Activated T-helper 2 cell treated with anti-CD3 and anti-CD28 coated beads, Interferon-gamma antibody, Interleukin-2, Interleukin-4, amounts not matched to agents 10 μg/mL and 5 μg/mL and 100 μg/mL, durations not matched to agents 14 hours and 24 hours and 36 hours (primary cell): ENCODE results near the gene RHBDF2. TPM values are rescaled to one million over a fixed set of nuclear protein-coding genes. Genes with fewer than 3 reads are reported as not detected.
"Not testable (repeated sequence)": the region's sequence is repeated elsewhere in the genome, so short reads cannot be mapped to it uniquely, and the experiment has no call there.

ENCODE experiments used
- DNase-seq: peaks from one replicate; pipeline ENCODE4 v3.0.0; 2021; ENCODE audit warnings: low spot score
- H3K27ac Mint-ChIP-seq: one replicate; pipeline ENCODE4 v1.8.0; 2021; ENCODE audit warnings: mixed read lengths
- H3K27me3 Mint-ChIP-seq: one replicate; pipeline ENCODE4 v1.8.0; 2021; ENCODE audit warnings: low read depth, mixed read lengths
- H3K36me3 Mint-ChIP-seq: one replicate; pipeline ENCODE4 v1.8.0; 2021; ENCODE audit warnings: low read depth, mixed read lengths
- H3K4me1 Mint-ChIP-seq: one replicate; pipeline ENCODE4 v1.8.0; 2021; ENCODE audit warnings: low read depth, mixed read lengths
- H3K4me3 Mint-ChIP-seq: one replicate; pipeline ENCODE4 v1.8.0; 2021; ENCODE audit warnings: low read depth, mild to moderate bottlenecking, moderate library complexity, mixed read lengths
- H3K9me3 Mint-ChIP-seq: one replicate; pipeline ENCODE4 v1.8.0; 2021; ENCODE audit warnings: mixed read lengths
- intact Hi-C: fragments of 100-400 bp; cut with micrococcal nuclease; formaldehyde crosslinking; loops from one replicate; pipeline ENCODE4 v1.15.1; 2023
- total RNA-seq: library from RNA; stranded (reverse); gene quantifications from 2 replicates; pipeline ENCODE4 v1.2.3, GENCODE V29; 2022

RHBDF2 gene
- total RNA-seq, 1 donor from 2014 or later, result 45.3 TPM

DNA sequence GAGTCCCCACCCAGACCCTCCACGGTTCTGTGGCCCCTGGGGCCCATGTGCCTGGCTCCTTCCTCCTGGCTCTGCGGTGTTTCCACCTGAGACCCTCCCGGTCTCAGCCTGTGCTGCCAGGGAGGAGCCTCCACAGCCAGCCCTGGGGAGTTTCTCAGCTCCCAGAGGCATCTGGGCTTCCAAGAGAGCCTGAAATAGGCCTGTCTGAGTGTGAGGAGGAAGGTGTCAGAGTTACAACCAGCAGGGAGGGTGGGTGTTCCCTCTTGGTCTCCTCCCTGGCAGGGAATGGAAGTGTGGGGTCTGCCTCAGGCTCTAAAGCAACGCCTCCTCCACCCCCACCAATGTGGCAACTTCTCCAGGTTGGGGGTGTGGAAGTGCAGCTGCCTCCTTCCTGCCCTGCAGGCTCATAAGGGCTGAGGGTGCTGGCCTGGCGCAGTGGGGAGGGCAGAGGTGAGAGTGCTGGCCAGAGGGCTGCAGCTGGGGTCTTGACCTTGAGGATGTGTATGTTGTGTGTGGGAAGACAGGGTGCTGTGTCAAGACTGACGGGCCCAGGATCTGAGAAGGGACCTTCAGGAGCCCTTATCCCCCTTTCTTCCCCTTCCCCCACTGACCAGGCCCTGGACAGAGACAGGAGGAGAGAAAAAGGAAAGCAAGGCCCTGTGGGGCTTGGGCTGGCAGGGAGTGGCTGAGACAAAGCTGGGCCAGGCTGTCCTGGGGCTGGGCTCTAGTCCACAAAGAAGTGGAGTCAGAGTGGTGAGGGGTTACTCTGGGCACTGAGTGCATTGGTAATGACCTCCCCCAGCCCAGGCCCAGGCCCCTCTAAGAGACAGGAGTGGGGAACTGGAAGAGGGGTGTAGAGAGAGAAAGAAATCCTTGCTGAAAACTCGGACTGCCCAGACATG is 33.9 kb upstream of the RHBDF2 start:
- Mint-ChIP-seq H3K36me3 (no peaks in the 10 kb centered on the region), H3K4me1 (no peaks in the 10 kb centered on the region), H3K9me3 (no peaks in the 10 kb centered on the region), H3K4me3 (no peak overlapping the region), H3K27ac (no peak overlapping the region), H3K27me3 (peaks cover 43% of the 10 kb centered on the region)
- intact Hi-C loops, result no loop called here
- DNase-seq, result no peak

DNA sequence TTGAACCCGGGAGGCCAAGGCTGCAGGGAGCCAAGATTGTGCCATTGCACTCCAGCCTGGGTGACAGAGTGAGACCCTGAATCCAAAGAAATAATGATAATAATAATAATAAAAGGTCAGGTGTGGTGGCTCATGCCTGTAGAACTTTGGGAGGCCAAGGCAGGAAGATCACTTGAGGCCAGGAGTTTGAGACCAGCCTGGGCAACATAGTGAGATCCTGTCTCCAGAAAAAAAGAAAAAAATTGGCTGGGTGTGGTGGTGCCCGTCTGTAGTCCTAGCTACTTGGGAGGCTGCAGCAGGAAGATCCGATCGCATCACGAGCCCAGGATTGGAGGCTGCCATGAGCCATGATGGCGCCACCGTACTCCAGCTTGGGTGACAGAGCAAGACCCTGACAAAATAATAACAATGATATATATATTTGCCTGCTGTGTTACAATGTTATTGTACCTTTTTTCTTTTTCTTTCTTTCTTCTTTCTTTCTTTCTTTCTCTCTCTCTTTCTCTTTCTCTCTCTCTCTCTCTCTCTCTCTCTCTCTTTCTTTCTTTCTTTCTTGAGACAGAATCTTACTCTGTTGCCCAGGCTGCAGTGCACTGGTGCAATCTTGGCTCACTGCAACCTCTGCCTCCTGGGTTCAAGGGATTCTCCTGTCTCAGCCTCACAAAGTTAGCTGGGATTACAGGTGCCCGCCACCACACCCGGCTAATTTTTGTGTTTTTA is 32.6 kb upstream of the RHBDF2 start:
- DNase-seq, intact Hi-C loops, H3K4me1 Mint-ChIP-seq, H3K36me3 Mint-ChIP-seq, H3K9me3 Mint-ChIP-seq, H3K4me3 Mint-ChIP-seq, H3K27ac Mint-ChIP-seq: not testable (repeated sequence)
- H3K27me3 Mint-ChIP-seq, result peaks cover 33% of the 10 kb centered on the region

DNA sequence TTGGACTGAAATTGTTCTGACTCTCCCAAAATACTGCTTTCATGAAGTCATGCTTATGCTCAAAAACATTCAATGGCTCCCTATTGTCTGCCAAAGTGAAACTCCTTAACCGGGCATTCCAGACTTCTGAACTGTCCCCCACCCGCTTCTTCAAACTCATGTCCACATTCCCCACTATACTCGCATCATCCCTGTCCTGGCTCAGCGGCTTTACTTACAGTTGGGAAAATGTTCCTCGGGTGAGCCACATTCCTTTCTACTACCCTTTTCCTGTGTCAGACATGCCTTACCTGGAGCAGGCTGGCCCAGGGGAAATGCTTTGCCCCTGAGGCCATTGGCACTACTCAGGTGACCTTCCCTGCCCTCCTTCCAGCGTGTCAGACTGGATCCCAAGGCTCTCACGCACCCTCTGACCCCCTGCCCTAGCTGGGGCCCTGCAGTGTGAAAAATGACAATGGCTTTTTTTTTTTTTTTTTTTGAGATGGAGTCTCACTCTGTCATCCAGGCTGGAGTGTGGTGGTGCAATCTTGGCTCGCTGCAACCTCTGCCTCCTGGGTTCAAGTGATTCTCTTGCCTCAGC is 30.9 kb upstream of the RHBDF2 start:
- no peak overlapping the region for H3K4me3 Mint-ChIP-seq
- no peaks in the 10 kb centered on the region for H3K36me3 Mint-ChIP-seq
- intact Hi-C loops, result no loop called here
- H3K27me3 Mint-ChIP-seq, result peaks cover 29% of the 10 kb centered on the region
- H3K27ac Mint-ChIP-seq, result no peak overlapping the region
- no peaks in the 10 kb centered on the region for H3K9me3 Mint-ChIP-seq
- no peaks in the 10 kb centered on the region for H3K4me1 Mint-ChIP-seq
- no peak for DNase-seq

DNA sequence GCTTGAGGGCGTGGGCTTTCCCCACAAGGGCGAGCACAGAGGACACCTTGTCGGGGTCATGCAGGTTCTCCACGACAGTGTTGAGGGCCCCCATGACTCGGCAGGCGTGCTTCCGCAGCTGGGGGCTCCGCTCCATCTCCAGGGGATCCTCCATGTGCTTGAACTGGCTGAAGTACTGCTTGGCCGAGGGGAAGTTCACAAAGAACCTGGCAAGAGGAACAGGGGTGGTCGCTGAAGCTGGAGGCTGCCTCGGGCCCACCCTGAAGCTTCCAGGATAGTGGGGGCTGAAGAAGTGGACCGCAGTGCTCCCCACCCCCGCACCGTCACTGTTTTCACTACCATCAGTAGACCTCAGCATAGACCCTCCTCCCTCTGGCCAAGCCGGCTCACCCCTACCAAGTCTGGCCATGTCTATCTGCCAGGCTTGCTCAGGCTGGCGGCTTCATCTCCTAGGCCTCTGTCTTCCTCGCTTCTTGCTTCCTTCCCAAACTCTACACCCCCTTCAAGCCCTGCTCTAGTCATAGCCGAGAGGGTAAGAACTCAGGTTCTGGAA is 30.3 kb upstream of the RHBDF2 start:
- H3K27ac Mint-ChIP-seq, result no peak overlapping the region
- peaks cover 26% of the 10 kb centered on the region for H3K27me3 Mint-ChIP-seq
- intact Hi-C loops, result no loop called here
- H3K4me1 Mint-ChIP-seq, result no peaks in the 10 kb centered on the region
- no peaks in the 10 kb centered on the region for H3K9me3 Mint-ChIP-seq
- H3K4me3 Mint-ChIP-seq, result no peak overlapping the region
- DNase-seq, result no peak
- H3K36me3 Mint-ChIP-seq, result no peaks in the 10 kb centered on the region

DNA sequence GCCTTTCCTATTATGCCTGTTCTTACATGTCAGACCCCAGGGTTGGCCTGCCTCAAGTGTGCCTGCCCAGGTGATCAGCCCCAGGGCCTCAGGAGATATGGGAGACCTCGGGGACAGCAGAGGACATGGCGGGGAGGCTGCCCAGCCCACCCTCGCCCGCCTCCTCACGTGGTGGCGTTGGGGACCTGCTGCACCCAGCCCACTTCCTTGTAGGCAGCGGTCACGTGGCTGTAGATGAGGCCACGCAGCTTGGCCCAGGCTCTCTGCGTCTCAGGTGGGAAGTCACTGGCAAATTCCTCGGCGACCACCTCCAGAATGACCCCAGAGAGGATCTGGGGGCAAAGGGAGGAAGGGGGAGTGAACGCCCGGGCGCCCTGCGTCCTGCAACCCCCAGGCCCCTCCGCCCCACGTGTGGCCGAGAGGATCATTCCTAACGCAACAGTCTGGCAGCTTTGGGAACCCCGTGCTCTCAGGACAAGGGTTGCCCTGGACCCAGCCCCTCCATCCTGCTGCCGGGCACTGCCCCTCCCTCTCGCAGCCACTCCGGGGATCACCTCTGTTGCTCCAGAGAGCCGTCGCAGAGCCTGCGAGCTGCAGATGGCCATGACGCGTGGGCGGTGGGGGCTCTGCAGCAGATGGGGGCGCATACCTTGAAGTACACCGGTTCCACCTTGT is 29.7 kb upstream of the RHBDF2 start:
- H3K27me3 Mint-ChIP-seq, result peaks cover 21% of the 10 kb centered on the region
- no peaks in the 10 kb centered on the region for H3K36me3 Mint-ChIP-seq
- no peaks in the 10 kb centered on the region for H3K9me3 Mint-ChIP-seq
- no peak overlapping the region for H3K27ac Mint-ChIP-seq
- DNase-seq, result no peak
- H3K4me1 Mint-ChIP-seq, result no peaks in the 10 kb centered on the region
- H3K4me3 Mint-ChIP-seq, result no peak overlapping the region
- intact Hi-C loops, result no loop called here

DNA sequence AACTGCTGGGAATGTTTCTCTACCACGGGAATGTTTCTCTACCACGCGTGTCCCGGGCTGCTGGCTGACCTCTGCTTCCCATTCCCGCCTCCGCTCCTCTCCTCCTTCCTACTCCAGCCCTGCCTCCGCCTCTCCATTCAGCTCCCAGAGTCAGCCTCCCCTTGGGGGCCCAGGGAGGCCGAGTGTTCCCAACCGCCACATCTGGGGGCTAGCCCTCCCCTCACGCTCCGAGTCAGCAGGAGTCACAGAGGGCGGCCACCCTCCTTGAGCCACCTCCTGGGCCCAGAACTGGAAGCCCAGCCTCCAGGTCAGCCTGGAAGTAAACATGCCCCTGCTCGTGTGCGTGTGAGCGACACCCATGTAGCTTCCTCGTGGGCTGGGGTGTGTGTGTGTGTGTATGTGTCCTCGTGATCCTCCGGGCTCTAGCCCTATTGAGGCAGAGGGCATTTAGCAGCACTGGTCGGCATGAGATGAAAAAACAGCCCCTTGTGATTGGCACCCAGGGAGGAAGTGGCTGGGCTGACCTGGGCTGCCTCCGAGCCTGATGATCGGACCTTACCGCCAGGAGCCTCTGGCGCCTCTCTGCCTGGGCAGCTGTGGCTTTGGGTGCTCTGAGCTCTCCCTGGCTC is 29.0 kb upstream of the RHBDF2 start:
- Mint-ChIP-seq H3K4me1 (no peaks in the 10 kb centered on the region), H3K27ac (no peak overlapping the region), H3K4me3 (no peak overlapping the region), H3K9me3 (no peaks in the 10 kb centered on the region), H3K27me3 (peaks cover 17% of the 10 kb centered on the region), H3K36me3 (no peaks in the 10 kb centered on the region)
- intact Hi-C loops, result no loop called here
- DNase-seq, result no peak

DNA sequence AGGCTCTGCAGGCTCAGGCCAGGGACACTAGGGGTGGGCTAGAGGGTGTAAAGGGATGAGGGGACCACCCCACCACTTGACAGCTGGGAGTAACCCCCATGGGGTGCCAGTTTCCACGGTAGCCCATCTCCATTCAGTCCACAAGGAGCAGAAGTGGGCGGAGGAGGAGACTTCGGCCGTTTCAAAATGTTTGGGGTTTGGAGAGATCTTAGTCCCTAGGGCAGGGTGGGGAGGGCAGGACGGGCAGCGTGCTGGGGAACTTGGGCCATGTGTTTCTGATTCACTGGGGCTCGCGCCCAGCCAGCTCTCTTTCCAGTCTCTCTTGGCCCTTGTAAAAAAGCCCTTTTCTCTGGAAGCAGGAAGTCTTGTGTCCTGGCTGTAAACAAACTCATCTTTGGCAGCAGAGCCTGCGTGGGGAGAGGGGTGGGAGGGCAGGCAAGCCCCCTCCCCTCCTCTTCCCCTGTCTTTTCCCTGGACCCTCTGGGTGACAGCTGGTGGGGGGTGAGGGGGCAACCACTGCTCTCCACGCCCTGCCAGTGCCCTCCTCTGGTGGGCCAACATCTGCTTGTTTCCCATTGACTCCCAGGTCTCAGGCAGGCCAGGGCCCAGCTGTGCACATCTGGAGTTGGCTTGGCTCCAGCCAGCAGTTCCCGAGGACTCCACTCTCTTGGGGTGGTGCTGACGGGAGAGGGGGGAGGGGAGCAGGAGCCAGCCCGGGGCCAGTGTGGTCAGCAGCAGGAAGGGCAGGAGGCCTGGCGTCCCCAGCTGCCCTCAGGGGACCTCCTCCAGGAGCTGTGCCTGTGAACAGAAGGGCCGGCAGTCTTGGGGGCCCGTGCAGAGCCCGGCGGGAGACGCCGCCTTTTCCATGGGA is 28.2 kb upstream of the RHBDF2 start:
- Mint-ChIP-seq H3K4me3 (no peak overlapping the region), H3K9me3 (no peaks in the 10 kb centered on the region), H3K36me3 (no peaks in the 10 kb centered on the region), H3K4me1 (no peaks in the 10 kb centered on the region), H3K27me3 (peaks cover 11% of the 10 kb centered on the region), H3K27ac (no peak overlapping the region)
- intact Hi-C loops, result no loop called here
- no peak for DNase-seq

DNA sequence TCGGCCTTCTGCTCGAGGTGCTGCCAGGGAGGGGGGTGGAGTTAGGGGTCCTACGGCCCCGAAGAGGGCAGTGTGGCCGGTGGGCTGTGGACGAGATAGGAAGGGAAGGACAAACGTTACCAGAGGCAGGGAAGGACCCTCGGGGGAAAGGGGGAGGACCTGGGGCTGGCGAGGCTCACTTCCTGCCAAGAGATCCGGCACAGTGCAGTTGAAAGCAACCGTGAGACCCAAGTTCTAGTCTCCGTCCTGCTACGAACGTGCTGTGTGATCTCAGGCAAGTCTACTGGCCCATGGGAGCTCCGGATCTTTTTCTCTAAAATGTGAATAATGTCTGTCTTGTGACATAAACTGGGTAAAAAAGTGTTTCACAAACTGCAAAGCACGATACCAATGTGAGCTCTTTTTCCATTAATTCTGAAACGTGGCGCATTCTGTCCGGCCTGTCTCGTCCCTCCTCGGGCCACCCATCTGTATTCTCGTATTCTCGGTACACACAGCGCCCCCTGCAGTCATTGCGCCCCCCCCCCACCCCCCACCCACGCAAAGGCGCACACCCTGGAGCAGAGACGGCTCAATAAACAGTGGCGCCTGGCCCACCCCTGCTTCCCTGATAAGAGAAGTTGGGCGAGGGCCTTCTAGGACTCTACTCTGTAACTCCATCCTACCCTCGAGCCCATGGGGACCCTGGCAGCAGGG is 27.5 kb upstream of the RHBDF2 start:
- H3K4me3 Mint-ChIP-seq, result no peak overlapping the region
- H3K27me3 Mint-ChIP-seq, result peaks cover 9% of the 10 kb centered on the region
- no peaks in the 10 kb centered on the region for H3K36me3 Mint-ChIP-seq
- H3K4me1 Mint-ChIP-seq, result no peaks in the 10 kb centered on the region
- no peak for DNase-seq
- no peaks in the 10 kb centered on the region for H3K9me3 Mint-ChIP-seq
- intact Hi-C loops, result no loop called here
- no peak overlapping the region for H3K27ac Mint-ChIP-seq

DNA sequence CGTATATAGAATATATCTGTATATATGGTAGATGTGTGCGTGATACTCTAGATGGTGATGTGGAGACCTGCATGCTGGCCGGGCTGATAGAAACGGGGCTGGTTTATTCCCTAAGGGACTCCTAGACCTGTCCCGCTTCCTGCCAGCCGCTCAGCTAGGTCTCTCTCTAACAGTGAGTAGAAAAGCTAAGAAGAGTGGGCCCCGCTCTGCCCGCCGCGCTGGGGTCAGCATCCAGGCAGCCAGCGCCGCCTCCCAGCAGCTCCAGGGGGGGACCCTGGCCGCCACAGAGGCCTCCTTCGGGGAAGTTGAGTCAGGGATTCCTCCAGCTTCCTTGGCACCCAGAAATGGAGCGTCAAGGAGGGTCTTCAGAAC is 26.9 kb upstream of the RHBDF2 start:
- DNase-seq, result no peak
- Mint-ChIP-seq H3K36me3 (no peaks in the 10 kb centered on the region), H3K27ac (no peak overlapping the region), H3K27me3 (peaks cover 10% of the 10 kb centered on the region), H3K4me3 (no peak overlapping the region), H3K4me1 (peaks cover 3% of the 10 kb centered on the region), H3K9me3 (no peaks in the 10 kb centered on the region)
- intact Hi-C loops, result no loop called here

DNA sequence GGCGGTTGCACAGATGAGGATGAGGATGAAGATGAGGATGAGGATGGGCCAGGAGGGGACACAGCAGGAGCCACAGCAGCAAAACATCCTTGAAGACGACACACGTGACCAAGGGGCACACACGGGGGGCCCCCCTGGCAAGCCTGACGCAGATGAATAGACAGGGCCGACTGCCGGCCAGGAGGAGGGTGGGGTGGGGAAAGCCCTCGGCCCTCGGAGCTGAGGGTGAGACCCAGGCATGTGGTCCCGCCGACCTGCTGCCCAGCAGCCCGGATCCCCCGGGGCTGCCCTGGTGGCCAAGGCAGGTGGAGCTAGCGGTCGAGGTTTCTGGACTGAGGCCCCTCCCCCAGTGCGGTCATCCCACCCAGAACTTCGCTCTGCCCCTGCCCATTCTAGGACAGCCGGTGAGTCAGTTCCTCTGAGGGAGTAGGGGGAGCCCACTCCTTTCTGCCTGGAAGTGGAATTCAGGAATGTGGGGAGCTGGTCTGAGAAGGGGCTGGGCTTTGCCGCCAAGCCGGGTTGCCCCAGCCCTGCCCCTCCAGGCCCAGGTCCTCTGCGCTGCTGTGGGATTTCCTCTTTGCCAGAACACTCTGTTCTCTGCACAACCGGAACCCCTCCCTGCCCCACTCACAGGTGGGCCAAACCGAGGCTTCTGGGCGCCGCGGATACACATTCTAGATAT is 26.3 kb upstream of the RHBDF2 start:
- no peak overlapping the region for H3K27ac Mint-ChIP-seq
- H3K36me3 Mint-ChIP-seq, result no peaks in the 10 kb centered on the region
- peaks cover 11% of the 10 kb centered on the region for H3K27me3 Mint-ChIP-seq
- H3K4me1 Mint-ChIP-seq, result peaks cover 6% of the 10 kb centered on the region
- no peak for DNase-seq
- intact Hi-C loops, result no loop called here
- no peaks in the 10 kb centered on the region for H3K9me3 Mint-ChIP-seq
- no peak overlapping the region for H3K4me3 Mint-ChIP-seq

DNA sequence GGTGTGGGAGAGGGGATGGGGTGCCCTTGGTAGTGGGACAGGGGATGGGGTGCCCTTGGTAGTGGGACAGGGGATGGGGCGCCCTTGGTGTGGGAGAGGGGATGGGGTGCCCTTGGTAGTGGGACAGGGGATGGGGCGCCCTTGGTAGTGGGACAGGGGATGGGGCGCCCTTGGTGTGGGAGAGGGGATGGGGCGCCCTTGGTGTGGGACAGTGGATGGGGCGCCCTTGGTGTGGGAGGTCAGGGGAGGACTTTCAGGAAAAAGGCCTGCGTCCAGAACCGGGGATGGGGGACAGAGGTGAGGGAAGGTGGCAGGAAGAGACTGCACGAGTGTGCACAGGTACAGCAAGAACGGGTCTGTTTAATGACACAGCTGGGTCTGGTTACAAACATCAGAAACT is 25.8 kb upstream of the RHBDF2 start:
- H3K27ac Mint-ChIP-seq, intact Hi-C loops, H3K4me3 Mint-ChIP-seq, H3K4me1 Mint-ChIP-seq, H3K9me3 Mint-ChIP-seq, H3K36me3 Mint-ChIP-seq, DNase-seq: not testable (repeated sequence)
- peaks cover 10% of the 10 kb centered on the region for H3K27me3 Mint-ChIP-seq
